Measurements from ENCODE around the gene JAKMIP1. TPM values are rescaled to one million over a fixed set of nuclear protein-coding genes. Genes with fewer than 3 reads are reported as not detected.

JAKMIP1 gene
- total RNA-seq, 2 experiments from 2014 or later: 2.0 to 2.1 TPM

- TF ChIP-seq CTCF (IDR thresholded peaks at IDR 0.05): no peak
- no peaks in the 10 kb centered on the region for H3K36me3 ChIP-seq (ENCODE audit: insufficient read depth, low read length)
- CTCF ChIA-PET: no interaction called here
- DNase-seq (no peak), ATAC-seq (ENCODE audit: poor library complexity) (no peak)
- Mint-ChIP-seq H3K9me3 (peaks cover 2% of the 10 kb centered on the region), H3K4me3 (no peak overlapping the region), H3K4me1 (ENCODE audit: low read depth) (no peaks in the 10 kb centered on the region), H3K36me3 (ENCODE audit: low read depth) (no peaks in the 10 kb centered on the region), H3K27me3 (peaks cover 21% of the 10 kb centered on the region), H3K27ac (no peak overlapping the region)
- intact Hi-C loops (cut with DNase I, micrococcal nuclease): no loop called here
- H3K4me1 ChIP-seq (ENCODE audit: insufficient read depth, low read length): no peaks in the 10 kb centered on the region
- H3K27me3 ChIP-seq (ENCODE audit: control insufficient read depth in 1 of 2, insufficient read depth in 2 of 2, low read length in 2 of 2): no peaks in the 10 kb centered on the region
- H3K27ac ChIP-seq (ENCODE audit: low read depth in 1 of 2, low read length in 2 of 2): no peak overlapping the region
- H3K9me3 ChIP-seq (ENCODE audit: control insufficient read depth in 1 of 2, insufficient read depth in 1 of 2, low read length in 2 of 2): peaks cover 0 to 14% of the 10 kb centered on the region in 2 experiments
- no peak overlapping the region for H3K4me3 ChIP-seq (ENCODE audit: low read length)
- POLR2A ChIA-PET: no interaction called here
These were observed 197.9 kb downstream of the JAKMIP1 start for GRCh38 chr4:6002492-6002833.

GRCh38 chr4:6001680-6002491, 198.5 kb downstream of the JAKMIP1 start:
- Mint-ChIP-seq H3K27me3 (peaks cover 17% of the 10 kb centered on the region), H3K27ac (no peak overlapping the region), H3K36me3 (ENCODE audit: low read depth) (no peaks in the 10 kb centered on the region), H3K4me3 (no peak overlapping the region), H3K4me1 (ENCODE audit: low read depth) (no peaks in the 10 kb centered on the region), H3K9me3 (peaks cover 2% of the 10 kb centered on the region)
- no peaks in the 10 kb centered on the region for H3K4me1 ChIP-seq (ENCODE audit: insufficient read depth, low read length)
- POLR2A ChIA-PET: no interaction called here
- no peak overlapping the region for H3K27ac ChIP-seq (ENCODE audit: low read depth in 1 of 2, low read length in 2 of 2)
- H3K4me3 ChIP-seq (ENCODE audit: low read length): no peak overlapping the region
- no peaks in the 10 kb centered on the region for H3K27me3 ChIP-seq (ENCODE audit: control insufficient read depth in 1 of 2, insufficient read depth in 2 of 2, low read length in 2 of 2)
- CTCF ChIA-PET: no interaction called here
- no peaks in the 10 kb centered on the region for H3K36me3 ChIP-seq (ENCODE audit: insufficient read depth, low read length)
- intact Hi-C loops (cut with DNase I, micrococcal nuclease): no loop called here
- no peak for TF ChIP-seq CTCF (IDR thresholded peaks at IDR 0.05)
- DNase-seq (no peak), ATAC-seq (ENCODE audit: poor library complexity) (no peak)
- H3K9me3 ChIP-seq (ENCODE audit: control insufficient read depth in 1 of 2, insufficient read depth in 1 of 2, low read length in 2 of 2): peaks cover 0 to 14% of the 10 kb centered on the region in 2 experiments

- POLR2A ChIA-PET: no interaction called here
- TF ChIP-seq CTCF (IDR thresholded peaks at IDR 0.05): no peak
- Mint-ChIP-seq H3K9me3 (peaks cover 2% of the 10 kb centered on the region), H3K27me3 (peaks cover 20% of the 10 kb centered on the region), H3K4me3 (no peak overlapping the region), H3K27ac (no peak overlapping the region), H3K4me1 (ENCODE audit: low read depth) (no peaks in the 10 kb centered on the region), H3K36me3 (ENCODE audit: low read depth) (no peaks in the 10 kb centered on the region)
- no peak for DNase-seq
- Histone ChIP-seq H3K9me3 (ENCODE audit: control insufficient read depth in 1 of 2, insufficient read depth in 1 of 2, low read length in 2 of 2) (peaks cover 0 to 14% of the 10 kb centered on the region in 2 experiments), H3K4me1 (ENCODE audit: insufficient read depth, low read length) (no peaks in the 10 kb centered on the region), H3K27ac (ENCODE audit: low read depth in 1 of 2, low read length in 2 of 2) (no peak overlapping the region), H3K4me3 (ENCODE audit: low read length) (no peak overlapping the region), H3K36me3 (ENCODE audit: insufficient read depth, low read length) (no peaks in the 10 kb centered on the region), H3K27me3 (ENCODE audit: control insufficient read depth in 1 of 2, insufficient read depth in 2 of 2, low read length in 2 of 2) (peaks cover 0 to 2% of the 10 kb centered on the region in 2 experiments)
- no peak for ATAC-seq (ENCODE audit: poor library complexity)
- CTCF ChIA-PET: no interaction called here
- intact Hi-C loops (cut with DNase I, micrococcal nuclease): loop anchor here in 1 of 2 experiments (2.0 kb wide), 1 partner anchor 331 kb away; no protein-coding TSS in a partner anchor
These were observed 200.5 kb downstream of the JAKMIP1 start for GRCh38 chr4:5999830-6000365.
